Activated gamma-delta T cell (primary cell): ENCODE data around the gene PPP2R2B.

Experiments used
- DNase-seq: peaks from one replicate; lab custom pipeline; 2025; lab: John Stamatoyannopoulos, UW

PPP2R2B gene

DNA sequence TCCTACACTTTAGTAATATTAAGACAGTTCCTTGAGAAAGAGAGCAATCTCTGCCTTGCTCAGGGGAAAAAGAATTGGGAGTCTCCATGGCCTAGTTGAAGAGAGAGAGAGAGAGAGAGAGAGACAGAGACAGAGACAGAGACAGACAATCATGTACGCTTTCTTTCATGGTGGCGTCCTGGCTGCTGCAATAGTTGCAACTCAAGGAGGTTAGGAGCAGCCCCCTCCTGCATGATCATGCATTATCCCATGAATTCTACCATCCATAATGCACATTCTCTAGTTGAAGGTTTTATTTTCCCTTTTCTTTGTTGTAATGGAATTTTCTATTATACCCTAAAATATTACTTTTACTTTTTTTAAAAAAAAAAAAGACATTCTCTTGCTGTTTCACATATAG lies 50.7 kb downstream of the PPP2R2B start:
- no peak for DNase-seq

DNA sequence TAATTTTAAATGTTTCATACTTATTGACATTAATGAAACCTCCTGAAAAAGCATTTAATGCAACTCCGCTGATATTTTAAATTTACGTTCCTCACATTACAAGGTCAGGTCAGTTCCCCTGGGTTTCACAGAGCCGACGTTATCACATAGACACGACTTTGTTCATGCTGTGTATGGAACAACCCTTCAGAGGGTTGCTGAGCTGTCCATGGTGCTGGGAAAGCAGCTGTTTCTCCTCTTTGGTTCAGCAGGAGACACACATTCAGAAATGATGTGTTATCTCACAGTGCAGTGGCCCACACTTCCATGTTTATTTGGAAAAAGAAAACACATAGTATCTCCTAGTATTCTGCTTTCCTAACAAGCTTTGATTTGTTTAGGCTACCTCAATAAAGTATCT lies 53.5 kb downstream of the PPP2R2B start:
- no peak for DNase-seq

DNA sequence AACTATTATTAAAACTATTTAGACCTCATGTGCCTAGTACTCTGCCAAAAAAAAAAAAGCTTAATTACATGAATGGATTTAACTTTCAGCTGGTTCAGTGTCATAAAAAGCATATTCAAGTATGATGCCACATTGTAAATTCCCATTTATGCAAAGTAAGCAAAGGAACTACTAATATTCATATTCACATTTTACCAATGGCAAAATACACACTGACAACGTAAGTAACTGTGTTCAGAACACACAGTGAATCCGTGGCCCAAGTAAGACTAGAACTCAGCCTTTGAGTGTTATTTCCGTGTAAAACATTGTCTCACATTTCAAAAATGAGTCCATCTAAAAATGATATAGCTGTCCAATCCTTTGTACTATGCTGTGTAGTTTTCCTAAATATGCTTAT lies 56.8 kb downstream of the PPP2R2B start:
- DNase-seq: no peak

DNA sequence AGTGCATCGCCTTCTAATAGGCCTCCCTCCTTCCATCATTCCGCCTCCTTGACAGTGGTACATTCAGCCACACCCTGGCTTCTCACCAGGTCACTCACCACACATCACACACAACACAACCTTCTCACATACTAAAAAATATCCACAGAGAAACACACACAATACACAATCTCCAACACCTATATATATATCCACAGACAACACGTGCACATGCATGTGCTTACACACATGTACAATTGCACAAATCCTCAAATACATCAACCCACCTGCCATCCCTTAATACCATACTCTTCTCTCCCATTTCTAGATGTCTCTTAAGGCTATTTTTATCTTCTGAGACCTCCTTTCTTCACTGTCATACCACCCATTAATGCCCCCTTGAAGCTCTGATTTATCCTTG lies 57.6 kb downstream of the PPP2R2B start:
- no peak for DNase-seq

DNA sequence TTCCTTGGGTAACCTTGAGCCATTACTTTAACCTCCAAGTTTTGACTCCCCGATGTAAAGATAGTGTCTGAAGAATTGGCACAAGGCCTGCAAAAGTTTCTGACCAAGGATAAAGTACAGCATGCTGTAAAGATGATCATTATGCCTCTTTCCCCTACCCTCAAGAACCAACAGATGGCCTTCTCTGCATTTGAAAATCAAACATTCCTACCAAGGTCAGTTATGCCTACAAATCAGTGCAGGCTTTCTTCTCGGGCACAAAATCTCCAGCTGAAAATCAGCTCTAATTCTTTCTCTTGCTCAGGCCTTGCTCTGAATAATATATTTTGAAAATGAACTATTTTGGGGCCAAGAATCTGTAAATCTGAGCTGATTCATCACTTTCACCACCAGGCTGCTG lies 59.7 kb downstream of the PPP2R2B start:
- no peak for DNase-seq

DNA sequence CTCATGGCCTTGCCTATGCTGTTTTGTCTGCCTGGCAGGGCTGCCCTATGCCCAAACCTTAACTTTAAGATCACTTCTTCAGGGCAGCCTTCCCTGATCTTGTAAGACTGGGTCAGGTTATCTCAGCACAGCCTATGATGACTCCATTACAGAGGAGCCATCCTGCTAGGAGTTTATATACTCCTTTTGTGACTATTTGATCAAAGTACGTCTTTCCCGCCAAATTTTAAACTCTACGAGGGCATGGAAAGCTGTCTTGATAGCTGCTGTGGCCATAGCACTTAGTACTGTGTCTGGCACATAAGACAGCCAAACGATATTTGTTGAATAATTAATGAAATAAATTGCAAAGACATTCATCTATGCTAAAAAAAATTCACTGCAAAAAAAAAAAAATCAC lies 60.6 kb downstream of the PPP2R2B start:
- no peak for DNase-seq

DNA sequence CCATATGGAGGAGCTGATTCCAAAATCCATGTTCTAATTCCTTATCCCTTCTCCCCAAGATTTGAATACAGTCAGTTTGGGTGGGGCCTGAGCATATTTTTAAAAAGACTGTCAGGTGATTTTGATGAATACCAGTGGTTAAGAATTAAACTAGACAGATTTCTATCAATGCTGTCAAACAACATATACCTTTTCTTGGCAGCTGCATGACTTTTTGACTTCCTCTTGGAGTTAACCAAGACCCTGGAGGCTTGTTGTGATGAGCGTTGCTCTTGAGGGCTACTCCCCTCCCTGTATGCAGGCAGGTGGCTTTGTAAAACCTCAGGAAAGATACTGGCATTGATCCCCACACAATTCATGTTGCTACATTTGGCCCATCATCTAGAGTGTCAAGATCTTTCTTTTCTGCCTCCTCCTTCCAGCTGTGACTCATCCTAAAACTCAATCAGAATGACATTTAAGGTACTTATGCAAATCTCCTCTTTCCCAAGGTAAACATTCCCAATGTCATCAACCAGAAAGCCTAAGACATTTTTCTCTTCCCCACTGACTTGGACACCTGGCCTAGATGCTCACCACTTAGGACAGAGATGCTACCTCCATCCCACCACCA lies 61.7 kb downstream of the PPP2R2B start:
- no peak for DNase-seq

DNA sequence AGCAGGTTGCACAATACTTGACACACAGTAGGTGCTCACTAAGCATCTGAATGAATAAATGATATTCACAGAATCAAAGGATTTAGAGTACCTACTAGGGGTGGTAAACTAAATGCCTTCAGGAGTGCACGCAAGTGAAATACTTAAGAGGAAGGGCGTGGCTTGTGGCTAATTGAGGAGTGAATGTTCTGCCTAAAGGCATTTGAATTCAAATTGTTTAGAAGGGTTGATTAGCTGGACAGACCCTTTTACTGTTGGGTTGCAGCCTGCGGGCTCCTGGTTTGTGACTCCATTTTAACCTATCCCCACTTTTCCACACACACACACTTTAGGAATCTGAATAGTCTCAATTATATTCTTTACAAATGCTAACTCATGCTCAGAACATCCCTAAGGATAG lies 63.1 kb downstream of the PPP2R2B start:
- DNase-seq: no peak

DNA sequence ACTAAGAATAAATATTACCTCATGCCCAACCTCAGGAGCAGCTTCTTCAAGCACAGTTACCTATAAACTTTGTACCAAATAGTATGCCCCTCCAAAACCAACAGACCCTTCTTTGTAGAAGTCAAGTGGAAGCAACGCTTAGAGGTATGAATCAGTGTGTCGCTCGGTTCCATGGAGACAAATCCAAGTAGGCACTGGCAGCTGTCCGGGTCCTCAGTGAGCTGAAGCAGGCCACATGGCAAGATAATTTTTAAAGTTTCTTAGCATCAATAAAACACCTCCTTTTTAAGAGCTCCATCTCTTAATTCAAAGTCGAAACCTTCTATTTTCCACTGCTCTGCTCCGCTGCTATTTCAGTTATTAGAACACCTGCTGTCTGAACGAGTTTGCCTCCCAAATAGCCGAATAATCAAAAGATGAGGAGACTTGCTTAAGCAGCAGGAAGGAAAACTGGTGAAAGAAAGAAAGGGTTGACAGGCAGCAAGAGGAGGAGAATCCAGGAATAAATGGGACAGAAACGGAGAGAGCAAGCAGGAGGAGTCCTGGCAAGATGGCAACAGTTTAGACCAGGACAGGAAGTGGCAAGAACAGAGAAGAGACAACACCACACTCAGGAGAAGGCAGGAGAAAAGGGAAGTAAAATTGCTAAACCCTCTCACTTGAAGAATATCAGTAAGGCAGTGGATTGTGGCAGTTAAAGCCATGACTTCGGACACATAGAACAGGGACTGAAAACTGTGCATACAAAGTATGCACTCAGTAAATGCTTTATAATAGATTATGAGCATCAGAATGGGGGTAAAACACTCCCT lies 65.0 kb downstream of the PPP2R2B start:
- no peak for DNase-seq

DNA sequence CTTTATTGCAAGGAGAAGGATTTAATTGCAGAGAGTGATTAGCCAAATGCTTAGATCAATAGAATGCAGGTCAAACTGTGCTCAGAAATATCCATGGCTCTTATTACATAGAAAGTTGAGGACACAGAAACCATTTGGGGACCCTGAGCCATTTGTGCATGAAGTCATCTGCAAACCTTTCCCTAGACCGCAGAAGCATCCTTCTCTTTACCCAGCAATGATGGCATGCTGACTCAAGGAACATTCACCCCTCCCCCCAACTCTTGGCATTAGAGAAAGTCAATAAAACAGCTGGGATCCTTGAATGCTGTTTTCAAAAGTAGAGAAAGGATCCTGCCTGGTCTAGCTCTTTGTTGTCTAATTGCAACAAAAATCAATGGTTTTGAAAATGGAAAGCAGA lies 73.5 kb downstream of the PPP2R2B start:
- DNase-seq: no peak

DNA sequence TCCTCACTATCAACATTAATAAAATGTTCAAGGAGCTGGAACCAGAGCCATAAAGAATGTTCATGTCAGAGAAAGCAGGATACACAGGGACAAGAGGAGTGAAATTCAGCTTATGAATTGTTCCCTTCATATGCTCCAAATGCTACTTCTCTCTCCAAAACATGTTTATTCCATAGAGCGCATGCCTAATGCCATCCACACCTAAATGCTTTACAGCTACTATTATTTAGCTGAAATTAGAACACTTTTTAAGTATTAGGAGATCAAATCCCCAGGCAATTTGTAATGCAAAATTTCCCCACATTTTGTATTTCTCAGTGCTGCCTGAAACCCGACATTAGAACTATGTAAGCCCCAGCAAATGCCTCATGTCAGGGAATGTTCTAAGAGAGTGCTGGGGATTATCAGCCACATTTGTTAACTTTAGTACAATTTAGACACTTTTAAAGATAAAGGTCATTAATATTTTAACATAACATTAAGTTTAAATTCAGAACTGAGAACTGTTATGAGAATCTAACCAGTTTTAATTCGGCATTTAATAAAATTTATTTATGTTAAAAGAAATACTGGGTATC lies 75.5 kb downstream of the PPP2R2B start:
- no peak for DNase-seq

DNA sequence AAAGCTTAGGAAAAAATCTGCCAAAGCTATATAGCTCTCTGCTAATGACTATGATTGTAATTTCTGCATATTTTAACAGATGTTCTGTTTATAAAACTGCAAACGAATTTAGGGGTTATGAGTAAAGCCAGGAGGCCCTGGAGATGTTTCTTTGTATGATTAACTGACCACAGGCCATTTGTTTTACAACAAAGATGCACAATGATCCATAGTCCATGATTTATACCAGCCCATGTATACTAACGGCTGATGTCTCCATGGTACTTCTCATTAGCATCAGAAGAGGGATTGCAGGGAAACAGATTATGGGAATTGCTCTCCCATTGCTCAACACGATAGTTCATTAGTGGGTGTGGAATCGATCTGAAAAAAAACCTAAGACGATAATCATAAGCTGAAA lies 78.9 kb downstream of the PPP2R2B start:
- DNase-seq: no peak

DNA sequence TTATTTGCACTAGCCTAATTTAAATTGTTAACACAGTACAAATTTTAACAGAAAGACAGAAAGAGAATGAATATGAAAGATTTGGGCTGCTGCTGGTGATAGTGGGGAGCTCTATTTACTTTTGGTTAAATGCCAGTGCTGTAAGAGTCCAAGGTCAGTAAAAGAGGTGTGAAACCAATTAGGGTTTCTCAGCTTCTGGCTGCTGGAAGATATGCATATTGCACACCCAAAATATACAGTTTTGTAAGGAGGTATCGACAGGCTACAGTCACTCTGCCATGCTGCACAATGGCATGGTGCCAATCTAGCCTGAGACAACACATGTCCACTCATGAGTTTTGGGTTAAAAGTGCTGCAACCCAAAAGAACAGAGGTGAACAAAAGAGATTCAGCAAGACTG lies 79.3 kb downstream of the PPP2R2B start:
- DNase-seq: no peak

DNA sequence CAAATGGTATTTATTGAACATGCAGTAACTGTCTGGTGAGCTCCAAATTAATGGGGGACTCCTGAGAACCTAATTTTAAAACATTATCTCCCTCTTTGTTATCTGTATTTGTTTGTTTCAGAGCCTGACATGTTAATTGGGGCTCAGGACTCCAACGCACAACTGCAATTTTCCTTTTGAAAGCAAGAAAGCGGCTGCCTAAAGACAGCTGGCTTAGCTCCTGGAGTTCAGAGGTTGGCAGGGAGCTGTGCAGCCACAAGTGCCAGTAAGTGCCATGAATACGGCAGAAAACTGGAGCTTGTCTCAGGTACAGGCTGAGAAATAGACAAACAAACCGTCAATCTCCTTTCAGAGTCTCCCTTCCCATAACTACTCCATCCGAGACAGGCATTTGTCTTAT lies 80.9 kb downstream of the PPP2R2B start:
- no peak for DNase-seq

DNA sequence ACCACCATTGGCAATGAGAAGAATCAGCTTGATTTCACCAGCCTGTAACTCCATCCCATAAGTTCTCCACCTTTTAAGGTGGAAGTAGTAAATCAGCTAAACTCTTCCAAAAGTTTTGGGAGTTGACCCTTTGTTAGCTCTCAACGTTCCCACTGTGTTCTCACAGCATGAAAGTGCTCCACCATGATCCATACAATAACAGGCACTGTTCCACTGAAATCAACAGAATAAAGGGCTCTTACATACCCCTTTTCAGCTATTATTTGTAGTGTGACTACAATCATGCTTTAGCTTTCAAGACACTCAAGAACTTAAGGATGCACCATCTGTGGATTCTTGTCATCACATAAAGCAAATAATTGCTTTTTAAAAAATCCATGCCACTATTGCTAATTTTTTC lies 81.6 kb downstream of the PPP2R2B start:
- DNase-seq: no peak

DNA sequence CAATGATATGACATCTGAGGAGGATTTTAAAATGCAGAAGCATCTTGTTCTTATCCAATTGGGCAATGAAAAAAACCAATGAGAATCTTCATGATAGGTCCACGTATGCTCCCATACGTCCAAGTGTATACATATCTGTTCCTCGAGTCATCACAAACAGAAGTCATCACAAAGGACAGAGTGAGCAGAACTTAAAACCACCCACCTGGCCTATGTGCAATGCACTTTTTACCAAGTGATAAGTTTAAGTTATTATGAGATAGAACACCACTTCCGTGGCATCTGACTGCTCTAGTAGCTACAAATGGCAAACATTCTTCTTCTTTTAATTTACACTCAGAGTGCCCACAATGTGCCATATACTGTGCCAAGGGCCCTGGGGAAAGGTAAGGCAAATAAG lies 82.4 kb downstream of the PPP2R2B start:
- no peak for DNase-seq

DNA sequence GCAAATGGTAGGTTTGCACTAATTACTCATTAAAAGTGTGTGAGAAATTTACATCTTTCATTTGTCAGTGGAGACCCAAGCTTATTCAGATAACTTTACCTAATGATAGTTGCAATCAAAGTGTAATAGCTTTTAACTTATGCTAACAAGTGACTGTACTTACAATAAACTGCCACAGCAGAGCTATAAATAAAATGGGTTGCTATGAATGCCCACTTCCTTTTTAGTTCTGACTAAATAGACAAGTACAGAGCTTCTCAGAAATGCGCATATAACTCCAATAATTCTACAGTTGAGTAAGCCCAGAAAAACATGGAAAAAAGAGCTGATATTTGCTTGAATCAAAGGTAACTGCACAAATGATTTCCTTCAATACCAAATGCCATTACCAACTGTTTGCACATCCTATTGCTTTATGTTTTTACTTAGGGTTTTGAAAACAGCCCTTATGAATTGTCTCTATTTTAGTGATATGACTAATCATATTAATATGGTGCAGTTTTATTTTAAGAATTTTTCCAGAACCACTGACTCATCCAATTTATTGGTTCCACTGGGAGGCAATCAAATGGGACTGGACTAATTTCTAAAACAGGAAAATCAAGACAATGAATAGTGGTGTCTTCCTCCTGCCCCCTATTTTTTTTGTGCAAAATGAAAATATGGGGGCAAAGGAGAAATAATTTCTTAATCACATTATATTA lies 84.1 kb downstream of the PPP2R2B start:
- DNase-seq: no peak

DNA sequence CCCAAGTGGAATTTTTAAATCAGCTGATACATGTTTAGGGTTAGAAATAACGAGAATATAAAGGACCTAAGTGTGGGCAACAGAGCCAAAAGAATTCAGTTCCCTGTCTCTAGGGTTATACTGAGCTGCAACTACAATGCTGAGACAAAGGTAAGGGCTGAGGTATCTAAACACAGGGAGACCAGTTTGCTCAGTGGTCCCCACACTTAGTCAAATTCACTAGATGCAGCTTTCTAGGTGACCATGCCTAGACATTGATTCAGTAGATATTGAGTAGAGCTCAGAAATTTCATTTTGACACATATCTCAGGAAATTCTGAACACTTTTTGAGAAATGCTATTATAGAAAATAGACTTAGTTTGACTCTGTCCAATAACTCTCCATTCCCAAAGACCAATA lies 84.8 kb downstream of the PPP2R2B start:
- DNase-seq: no peak

DNA sequence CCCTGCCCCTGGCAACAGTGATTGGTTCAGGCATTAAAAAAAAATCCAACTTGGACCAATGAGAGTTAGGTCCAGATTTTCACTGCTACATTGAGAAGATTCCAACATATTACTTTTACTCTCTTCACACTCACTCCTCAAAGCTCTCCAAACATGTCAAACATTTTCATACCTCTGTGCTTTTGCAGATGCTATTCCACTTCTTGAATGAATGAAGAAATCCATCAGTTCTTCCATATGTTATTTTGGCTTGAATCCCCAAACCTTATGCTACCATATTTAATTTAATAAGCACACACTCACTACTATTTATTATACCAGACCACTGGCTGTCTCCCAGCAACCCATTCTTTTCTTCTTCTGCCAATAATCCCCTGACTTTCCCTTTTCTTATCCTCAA lies 87.1 kb downstream of the PPP2R2B start:
- DNase-seq: no peak

DNA sequence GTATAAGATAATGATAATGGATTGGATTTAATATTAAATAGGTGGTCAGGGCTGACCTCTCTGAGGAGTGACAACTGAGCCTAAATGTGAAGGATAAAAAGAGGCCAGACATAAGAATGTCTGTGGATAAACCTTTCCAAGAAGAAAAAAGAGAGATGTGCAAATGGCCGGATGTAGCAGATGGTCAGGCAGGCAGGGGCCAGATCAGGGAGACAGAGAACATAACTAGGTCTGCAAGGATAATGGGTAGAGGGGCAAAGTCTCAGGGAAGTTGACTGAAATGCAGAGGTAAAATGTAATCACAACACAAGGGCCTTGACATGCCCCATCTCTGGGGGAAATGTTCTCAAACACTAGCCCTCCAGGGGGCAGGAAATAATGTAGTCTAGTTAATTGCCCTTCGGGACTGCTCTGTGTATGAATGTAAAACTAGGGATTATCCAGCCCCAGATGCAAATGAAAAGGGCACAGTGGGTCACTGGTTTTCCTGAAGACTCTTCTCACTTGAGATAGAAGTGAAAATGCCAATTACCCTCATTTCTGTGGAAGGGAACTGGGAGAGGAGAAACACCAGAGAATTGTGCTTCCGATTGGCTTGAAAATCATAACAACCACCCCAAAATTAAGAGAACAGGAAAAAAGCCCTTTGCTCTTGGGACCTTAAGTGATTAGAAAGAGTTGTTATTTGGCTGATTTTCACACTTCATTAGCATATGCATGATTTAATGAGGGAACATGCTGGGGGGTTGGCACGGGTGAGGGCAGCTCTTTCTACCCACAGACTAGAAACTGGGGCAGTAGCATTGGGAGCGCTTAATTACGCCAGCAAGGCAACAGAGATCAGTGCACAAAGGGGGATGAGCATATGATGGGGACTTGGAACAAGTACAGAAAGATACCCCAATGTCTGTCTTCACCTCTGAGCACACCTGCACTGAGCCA lies 88.6 kb downstream of the PPP2R2B start:
- no peak for DNase-seq

DNA sequence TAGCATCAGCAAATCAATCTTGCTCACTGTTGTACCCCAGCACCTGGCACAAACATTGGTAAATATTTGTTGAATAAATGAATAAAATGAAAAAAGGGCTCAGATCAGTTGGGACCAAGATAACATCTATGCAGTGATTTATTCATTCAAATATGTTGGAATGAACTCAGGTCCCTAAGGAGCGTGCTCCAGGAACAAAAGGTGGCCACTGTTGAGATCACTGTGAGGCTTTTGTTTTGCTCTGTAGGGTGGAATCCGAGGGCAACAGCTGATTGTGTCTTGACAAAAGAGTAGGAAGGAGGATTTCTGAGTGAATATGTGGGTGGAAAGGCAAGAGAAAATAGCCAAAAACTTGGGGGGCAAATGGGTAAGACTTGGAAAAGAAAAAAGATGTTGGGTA lies 89.7 kb downstream of the PPP2R2B start:
- DNase-seq: no peak

DNA sequence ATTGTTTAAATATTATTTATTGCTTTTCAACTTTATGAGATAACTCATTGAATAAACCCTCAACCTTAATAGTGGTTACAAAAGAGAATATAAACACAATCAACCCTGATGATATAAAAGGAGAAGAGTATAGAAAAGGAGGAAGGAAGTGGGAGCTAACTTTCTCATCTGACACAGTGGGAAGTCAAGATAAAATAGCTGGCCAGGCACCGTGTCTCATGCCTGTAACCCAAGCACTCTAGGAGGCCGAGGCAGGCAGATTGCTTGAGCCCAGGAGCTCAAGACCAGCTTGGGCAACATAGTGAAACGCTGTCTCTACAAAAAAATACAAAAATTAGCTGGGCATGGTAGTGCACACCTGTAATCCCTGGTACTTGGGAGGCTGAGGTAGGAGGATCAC lies 93.5 kb downstream of the PPP2R2B start:
- DNase-seq: no peak
